CD4-positive, alpha-beta T cell (primary cell): ENCODE measurements around the gene UNKL. TPM values are rescaled to one million over a fixed set of nuclear protein-coding genes. Genes with fewer than 3 reads are reported as not detected.

Source experiments
- ATAC-seq: fragments of 200-7000 bp; cut with Tn5 transposase; one replicate; pipeline ENCODE4 v1.10.0; 2022; ENCODE audit warnings: mild to moderate bottlenecking; ENCODE audit not compliant: poor library complexity
- CTCF ChIA-PET: fragments of 350-600 bp; sonication (Branson Sonifier 250); formaldehyde crosslinking; loops from one replicate; lab custom pipeline; 2021; ENCODE audit warnings: antibody characterized with exemption, inconsistent platforms; lab: Charles Lee
- POLR2A ChIA-PET: fragments of 350-600 bp; sonication (Branson Sonifier 250); formaldehyde crosslinking; loops from one replicate; lab custom pipeline; 2021; ENCODE audit warnings: antibody characterized with exemption, inconsistent platforms; lab: Charles Lee
- DNase-seq, 14 experiments: peaks; one replicate each; pipeline ENCODE4 v3.0.0-alpha.2; 2013 to 2020; ENCODE audit warnings: mixed read lengths in 2 of 14
- H3K27ac ChIP-seq, 2 donors: one replicate each; pipeline versions ENCODE4 v1.5.1 to v1.7.0; 2013; ENCODE audit warnings: low read length in 2 of 2, low read depth in 1 of 2, mild to moderate bottlenecking in 1 of 2
- H3K27me3 ChIP-seq, 2 experiments: 1 replicate in 1 of 2; 2 replicates in 1 of 2; pipeline versions ENCODE4 v1.6.1 to v1.7.0; 2013; ENCODE audit warnings: low read length in 2 of 2, control low read depth in 1 of 2, mild to moderate bottlenecking in 1 of 2, moderate library complexity in 1 of 2; ENCODE audit not compliant: insufficient read depth in 2 of 2, control insufficient read depth in 1 of 2
- H3K36me3 ChIP-seq: one replicate; pipeline ENCODE4 v1.6.1; 2013; ENCODE audit warnings: low read length, control low read depth; ENCODE audit not compliant: insufficient read depth
- H3K4me1 ChIP-seq: one replicate; pipeline ENCODE4 v1.6.1; 2013; ENCODE audit warnings: low read length, control low read depth; ENCODE audit not compliant: insufficient read depth
- H3K4me3 ChIP-seq: one replicate; pipeline ENCODE4 v1.5.1; 2013; ENCODE audit warnings: mild to moderate bottlenecking, low read length, moderate library complexity
- H3K9me3 ChIP-seq, 2 experiments: 1 replicate in 1 of 2; 2 replicates in 1 of 2; pipeline versions ENCODE4 v1.6.1 to v1.7.0; 2013; ENCODE audit warnings: low read length in 2 of 2, mild to moderate bottlenecking in 2 of 2, control low read depth in 1 of 2, moderate library complexity in 1 of 2; ENCODE audit not compliant: control insufficient read depth in 1 of 2, insufficient read depth in 1 of 2
- H3K27ac Mint-ChIP-seq: one replicate; pipeline ENCODE4 v1.8.0; 2020; ENCODE audit warnings: mixed read lengths
- H3K27me3 Mint-ChIP-seq: one replicate; pipeline ENCODE4 v1.8.0; 2021; ENCODE audit warnings: mixed read lengths
- H3K36me3 Mint-ChIP-seq: one replicate; pipeline ENCODE4 v1.8.0; 2021; ENCODE audit warnings: low read depth, mixed read lengths
- H3K4me1 Mint-ChIP-seq: one replicate; pipeline ENCODE4 v1.8.0; 2021; ENCODE audit warnings: low read depth, mixed read lengths
- H3K4me3 Mint-ChIP-seq: one replicate; pipeline ENCODE4 v1.8.0; 2020; ENCODE audit warnings: mild to moderate bottlenecking, mixed read lengths
- H3K9me3 Mint-ChIP-seq: one replicate; pipeline ENCODE4 v1.8.0; 2020; ENCODE audit warnings: mixed read lengths
- intact Hi-C, 2 experiments: fragments of 100-400 bp; cut with DNase I in 1 of 2; cut with micrococcal nuclease in 1 of 2; formaldehyde crosslinking; loops; one replicate each; pipeline versions ENCODE4 v1.15.1 to v1.9.0; 2023 to 2025; cut with DNase I, micrococcal nuclease
- total RNA-seq, 174 experiments: library from RNA in 2 of 174; stranded (reverse) in 2 of 174; gene quantifications; one replicate each; pipeline ENCODE4 v1.2.3 and lab custom pipeline; 2021 to 2026
- TF ChIP-seq, protein P1 (sequence below): fragments of 200-600 bp; IDR thresholded peaks from one replicate; pipeline ENCODE4 v1.8.0; 2022; ENCODE audit warnings: antibody characterized with exemption, mild to moderate bottlenecking

The UNKL gene
- total RNA-seq, 2 experiments from 2014 or later, result 52.6 to 53.2 TPM

DNA sequence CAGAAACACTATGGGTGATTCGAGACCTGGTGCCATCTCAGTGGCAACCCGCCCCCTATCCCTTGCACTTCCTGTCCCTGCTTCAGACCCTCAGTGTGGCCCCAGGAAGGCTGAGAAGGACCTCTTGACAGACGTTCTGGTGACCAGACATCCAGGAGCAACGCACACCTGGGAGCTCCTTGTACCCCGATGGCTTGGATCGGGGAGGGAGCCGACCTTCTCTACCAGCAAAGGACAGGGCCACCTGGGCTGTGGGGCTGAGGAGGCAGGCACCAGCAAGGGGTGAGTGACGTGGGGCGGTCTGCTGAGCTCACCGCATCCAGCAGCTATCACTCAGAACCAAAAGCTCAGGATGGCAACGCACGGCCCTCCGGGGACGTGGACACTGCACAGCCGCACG is 27.2 kb downstream of the UNKL start:
- no peak for DNase-seq
- POLR2A ChIA-PET, result interaction anchor here (0.6 kb wide), 1 partner anchor 43 kb away, joined by 3 read pairs; no protein-coding TSS in a partner anchor
- intact Hi-C loops, result no loop called here

DNA sequence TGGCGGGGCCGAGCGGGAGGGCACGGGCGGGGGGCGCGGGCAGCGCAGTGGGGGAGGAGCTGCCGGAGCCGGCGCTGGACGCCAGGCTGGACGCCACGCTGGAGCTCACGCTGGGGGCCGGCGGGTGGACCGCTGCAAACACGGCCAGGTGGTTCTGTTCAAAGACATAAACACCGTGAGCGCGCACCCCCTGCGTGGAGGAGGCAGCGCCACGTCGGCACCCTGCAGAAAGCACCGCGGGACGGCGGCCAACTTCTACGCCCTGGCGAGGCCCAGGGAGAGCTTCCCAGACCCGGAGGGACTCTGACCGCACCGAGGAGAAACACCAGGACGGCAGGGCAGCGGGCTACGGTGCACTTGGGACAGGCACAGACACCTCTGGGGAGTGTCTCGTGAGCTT is 29.3 kb downstream of the UNKL start:
- H3K9me3 ChIP-seq, result no peaks in the 10 kb centered on the region
- H3K4me3 Mint-ChIP-seq, result no peak overlapping the region
- TF ChIP-seq, protein P1, sequence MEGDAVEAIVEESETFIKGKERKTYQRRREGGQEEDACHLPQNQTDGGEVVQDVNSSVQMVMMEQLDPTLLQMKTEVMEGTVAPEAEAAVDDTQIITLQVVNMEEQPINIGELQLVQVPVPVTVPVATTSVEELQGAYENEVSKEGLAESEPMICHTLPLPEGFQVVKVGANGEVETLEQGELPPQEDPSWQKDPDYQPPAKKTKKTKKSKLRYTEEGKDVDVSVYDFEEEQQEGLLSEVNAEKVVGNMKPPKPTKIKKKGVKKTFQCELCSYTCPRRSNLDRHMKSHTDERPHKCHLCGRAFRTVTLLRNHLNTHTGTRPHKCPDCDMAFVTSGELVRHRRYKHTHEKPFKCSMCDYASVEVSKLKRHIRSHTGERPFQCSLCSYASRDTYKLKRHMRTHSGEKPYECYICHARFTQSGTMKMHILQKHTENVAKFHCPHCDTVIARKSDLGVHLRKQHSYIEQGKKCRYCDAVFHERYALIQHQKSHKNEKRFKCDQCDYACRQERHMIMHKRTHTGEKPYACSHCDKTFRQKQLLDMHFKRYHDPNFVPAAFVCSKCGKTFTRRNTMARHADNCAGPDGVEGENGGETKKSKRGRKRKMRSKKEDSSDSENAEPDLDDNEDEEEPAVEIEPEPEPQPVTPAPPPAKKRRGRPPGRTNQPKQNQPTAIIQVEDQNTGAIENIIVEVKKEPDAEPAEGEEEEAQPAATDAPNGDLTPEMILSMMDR, result no peak
- H3K27me3 Mint-ChIP-seq, result no peaks in the 10 kb centered on the region
- peaks cover 2% of the 10 kb centered on the region for H3K4me1 ChIP-seq
- H3K9me3 Mint-ChIP-seq, result no peaks in the 10 kb centered on the region
- no peak for DNase-seq
- H3K27me3 ChIP-seq, result no peaks in the 10 kb centered on the region
- H3K27ac ChIP-seq, result no peak overlapping the region
- peaks cover under 1% of the 10 kb centered on the region for H3K4me1 Mint-ChIP-seq
- peaks cover 31% of the 10 kb centered on the region for H3K36me3 Mint-ChIP-seq
- CTCF ChIA-PET, result no interaction called here
- peaks cover 47% of the 10 kb centered on the region for H3K36me3 ChIP-seq
- intact Hi-C loops, result no loop called here
- POLR2A ChIA-PET, result no interaction called here
- ATAC-seq, result no peak
- H3K4me3 ChIP-seq, result no peak overlapping the region
- H3K27ac Mint-ChIP-seq, result no peak overlapping the region

More for the DNA sequence above, 27.2 kb downstream of the UNKL start:
- H3K27me3 Mint-ChIP-seq, result no peaks in the 10 kb centered on the region
- Histone ChIP-seq H3K9me3 (no peaks in the 10 kb centered on the region), H3K4me3 (no peak overlapping the region), H3K4me1 (peaks cover 3% of the 10 kb centered on the region), H3K36me3 (peaks cover 43% of the 10 kb centered on the region), H3K27me3 (no peaks in the 10 kb centered on the region), H3K27ac (no peak overlapping the region)
- H3K4me3 Mint-ChIP-seq, result no peak overlapping the region
- TF ChIP-seq, protein P1, result no peak
- H3K27ac Mint-ChIP-seq, result no peak overlapping the region
- CTCF ChIA-PET, result no interaction called here
- H3K4me1 Mint-ChIP-seq, result no peaks in the 10 kb centered on the region
- no peaks in the 10 kb centered on the region for H3K9me3 Mint-ChIP-seq
- peaks cover 31% of the 10 kb centered on the region for H3K36me3 Mint-ChIP-seq
- ATAC-seq, result no peak

DNA sequence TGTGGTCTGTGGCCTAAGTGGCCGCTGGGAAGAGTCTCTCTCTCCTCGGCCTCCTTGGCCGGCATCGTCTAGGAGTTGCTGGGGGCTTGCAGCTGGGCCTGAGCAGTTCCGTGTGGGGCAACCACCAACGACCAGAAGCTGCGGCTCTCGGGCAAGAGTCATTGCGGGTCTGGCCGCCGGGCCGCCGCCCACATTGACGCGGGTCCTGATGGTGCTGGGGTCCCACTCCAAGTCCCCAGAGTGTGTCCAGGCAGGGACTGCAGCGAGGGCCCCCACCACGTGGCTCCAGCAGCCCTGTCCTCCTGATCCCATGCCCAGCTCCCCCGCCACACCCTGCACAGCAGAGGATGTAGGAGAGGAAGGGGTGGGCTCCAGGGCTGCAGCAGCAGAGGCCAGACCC is 30.9 kb downstream of the UNKL start:
- Histone ChIP-seq H3K4me3 (no peak overlapping the region), H3K27ac (no peak overlapping the region), H3K36me3 (peaks cover 36% of the 10 kb centered on the region), H3K9me3 (no peaks in the 10 kb centered on the region), H3K27me3 (no peaks in the 10 kb centered on the region), H3K4me1 (peaks cover 17% of the 10 kb centered on the region)
- Mint-ChIP-seq H3K4me1 (peaks cover 9% of the 10 kb centered on the region), H3K27ac (no peak overlapping the region), H3K4me3 (no peak overlapping the region), H3K36me3 (peaks cover 33% of the 10 kb centered on the region), H3K9me3 (no peaks in the 10 kb centered on the region), H3K27me3 (no peaks in the 10 kb centered on the region)
- DNase-seq (no peak), ATAC-seq (no peak)
- POLR2A ChIA-PET, result no interaction called here
- CTCF ChIA-PET, result interaction anchor here (0.8 kb wide), 1 partner anchor 20 kb away, joined by 3 read pairs; no protein-coding TSS in a partner anchor
- TF ChIP-seq, protein P1, result no peak
- intact Hi-C loops, result no loop called here
